Fibroblast of villous mesenchyme (primary cell): ENCODE data around the gene PLXNB3. TPM values are rescaled to one million over a fixed set of nuclear protein-coding genes. Genes with fewer than 3 reads are reported as not detected.
"Not testable (repeated sequence)": the region's sequence is repeated elsewhere in the genome, so short reads cannot be mapped to it uniquely, and the experiment has no call there.

Source experiments
- DNase-seq: peaks from one replicate; pipeline ENCODE4 v3.0.0-alpha.2; 2010; ENCODE audit warnings: low read depth
- H3K4me3 ChIP-seq: 2 replicates; pipeline ENCODE4 v1.5.1; 2011; ENCODE audit warnings: low read depth, mild to moderate bottlenecking, low read length
- total RNA-seq: library from RNA; depleted of rRNA; stranded (reverse); fragments of >200 nt; gene quantifications from 2 replicates; pipeline ENCODE4 v1.2.3, GENCODE V29; 2012
- TF ChIP-seq, protein P1 (sequence below): IDR thresholded peaks from 2 replicates; pipeline ENCODE4 v1.5.1; 2012; ENCODE audit warnings: low read depth, mild to moderate bottlenecking, low read length; ENCODE audit not compliant: insufficient read depth

The PLXNB3 gene
- total RNA-seq, 1 donor = 3.0 TPM

DNA sequence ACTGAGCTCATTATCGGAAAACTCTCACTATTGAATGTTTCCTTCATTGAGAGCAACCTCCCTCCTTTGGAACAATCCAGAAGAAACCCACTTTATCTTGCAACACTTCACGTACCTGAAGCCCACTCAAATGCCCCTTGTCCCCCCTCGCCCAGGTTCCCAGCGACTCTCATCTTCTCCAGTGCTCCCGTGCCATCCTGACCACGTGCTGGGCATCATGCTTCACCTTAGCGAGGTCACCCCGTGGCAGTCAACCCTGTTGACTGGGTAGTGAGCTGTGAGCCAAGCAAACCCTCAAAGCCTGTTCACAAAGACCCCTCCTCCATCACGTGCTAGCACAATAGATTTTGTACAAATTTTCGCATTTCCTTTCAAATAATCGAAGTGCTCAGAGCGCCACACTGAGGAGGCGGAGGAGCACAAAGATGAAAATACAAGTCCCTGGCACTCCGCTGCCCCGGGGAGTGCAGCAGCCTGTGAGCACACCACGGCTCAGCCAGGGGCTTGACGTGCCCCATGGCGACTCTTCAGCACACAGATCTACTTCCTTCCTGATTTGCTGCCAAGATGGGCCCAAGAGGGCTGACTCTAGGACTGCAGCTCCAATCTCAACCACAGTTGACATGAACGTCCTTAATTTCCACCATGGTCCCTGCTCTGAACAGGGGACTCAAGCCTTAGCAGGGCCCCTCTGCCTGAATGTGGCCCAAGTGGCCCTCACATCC lies 50.7 kb downstream of the PLXNB3 start:
- no peak overlapping the region for H3K4me3 ChIP-seq
- no peak for DNase-seq
- TF ChIP-seq, protein P1, sequence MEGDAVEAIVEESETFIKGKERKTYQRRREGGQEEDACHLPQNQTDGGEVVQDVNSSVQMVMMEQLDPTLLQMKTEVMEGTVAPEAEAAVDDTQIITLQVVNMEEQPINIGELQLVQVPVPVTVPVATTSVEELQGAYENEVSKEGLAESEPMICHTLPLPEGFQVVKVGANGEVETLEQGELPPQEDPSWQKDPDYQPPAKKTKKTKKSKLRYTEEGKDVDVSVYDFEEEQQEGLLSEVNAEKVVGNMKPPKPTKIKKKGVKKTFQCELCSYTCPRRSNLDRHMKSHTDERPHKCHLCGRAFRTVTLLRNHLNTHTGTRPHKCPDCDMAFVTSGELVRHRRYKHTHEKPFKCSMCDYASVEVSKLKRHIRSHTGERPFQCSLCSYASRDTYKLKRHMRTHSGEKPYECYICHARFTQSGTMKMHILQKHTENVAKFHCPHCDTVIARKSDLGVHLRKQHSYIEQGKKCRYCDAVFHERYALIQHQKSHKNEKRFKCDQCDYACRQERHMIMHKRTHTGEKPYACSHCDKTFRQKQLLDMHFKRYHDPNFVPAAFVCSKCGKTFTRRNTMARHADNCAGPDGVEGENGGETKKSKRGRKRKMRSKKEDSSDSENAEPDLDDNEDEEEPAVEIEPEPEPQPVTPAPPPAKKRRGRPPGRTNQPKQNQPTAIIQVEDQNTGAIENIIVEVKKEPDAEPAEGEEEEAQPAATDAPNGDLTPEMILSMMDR = no peak

- no peak overlapping the region for H3K4me3 ChIP-seq
- DNase-seq = no peak
- TF ChIP-seq, protein P1 = no peak
These were observed 53.0 kb downstream of the PLXNB3 start for GRCh38 chrX:153816831-153817690.

- H3K4me3 ChIP-seq, DNase-seq: not testable (repeated sequence)
These were observed 54.0 kb downstream of the PLXNB3 start for GRCh38 chrX:153818064-153818463.

DNA sequence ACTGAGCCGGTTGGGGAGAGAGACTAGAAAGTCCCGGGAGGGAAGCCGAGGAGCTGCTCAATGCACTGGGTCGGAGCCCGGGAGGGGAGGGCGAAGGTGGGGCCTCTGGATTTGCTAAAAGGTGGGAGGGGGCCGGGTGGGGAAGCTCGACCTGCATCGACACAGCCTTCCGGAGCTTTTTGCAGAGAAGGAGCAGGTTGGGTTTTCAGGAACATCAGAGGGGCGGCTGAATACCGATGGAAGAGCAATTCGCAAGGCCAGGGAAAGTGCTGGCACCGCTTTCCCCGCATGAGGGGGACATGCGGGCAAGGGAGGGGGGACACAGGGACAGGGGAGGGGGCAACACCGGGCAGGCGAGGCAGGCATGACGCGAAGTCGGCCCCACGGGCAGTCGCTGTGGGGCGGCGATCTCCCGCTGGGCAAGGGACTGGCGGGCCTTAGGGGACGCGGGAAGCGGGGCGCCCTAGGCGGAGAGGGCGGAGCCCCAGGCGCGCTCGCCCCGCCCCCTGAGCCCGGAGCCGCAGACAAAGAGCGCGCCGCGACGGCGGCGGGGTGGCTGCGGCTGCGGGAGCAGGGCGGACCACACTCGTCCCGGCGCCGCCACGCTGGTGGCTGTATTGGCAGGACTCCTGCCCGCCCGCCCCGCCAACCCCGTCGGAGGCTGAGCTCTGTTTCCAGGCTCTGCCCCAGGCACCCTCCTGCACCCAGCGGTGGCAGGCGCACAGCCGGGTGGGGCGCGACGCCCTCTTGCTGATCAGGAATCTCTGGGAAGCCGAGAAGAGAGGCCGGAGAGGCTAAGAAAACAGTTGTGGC lies 54.7 kb downstream of the PLXNB3 start:
- peak; percentile 2 for DNase-seq
- TF ChIP-seq, protein P1 = no peak

DNA sequence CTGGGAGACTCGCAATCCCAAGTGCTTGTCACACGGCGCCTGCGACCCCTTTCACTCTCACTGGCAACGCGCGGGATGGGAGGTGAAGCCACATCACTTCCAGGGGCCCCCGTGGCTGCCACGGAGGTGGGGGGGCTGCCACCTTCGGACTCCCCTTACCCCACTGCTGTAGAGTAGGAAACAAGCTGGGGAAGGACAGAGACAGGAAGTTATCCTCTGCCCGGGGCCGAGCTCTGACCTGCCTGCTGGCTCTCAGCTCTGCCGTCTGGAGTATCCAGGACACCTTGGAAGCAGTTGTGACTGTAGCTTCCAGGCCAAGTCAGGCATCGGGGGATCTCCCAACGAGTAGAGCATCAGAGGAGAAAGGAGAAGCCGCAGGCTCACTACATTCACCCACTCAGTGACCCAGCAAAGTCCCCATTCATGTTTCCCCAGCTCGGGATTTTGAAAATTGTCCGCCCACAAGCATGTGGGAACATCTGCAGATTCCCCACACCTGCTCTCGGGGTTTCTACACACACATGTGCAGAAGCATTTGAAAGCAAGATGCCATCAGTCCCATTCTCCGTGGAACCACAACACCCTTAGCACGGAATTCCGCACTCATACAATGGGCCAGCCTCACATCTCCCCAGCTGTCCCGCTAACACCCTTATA lies 55.5 kb downstream of the PLXNB3 start:
- no peak for DNase-seq
- peak overlapping the region; percentile 35 for H3K4me3 ChIP-seq
- TF ChIP-seq, protein P1 = no peak

More for the DNA sequence above, 54.7 kb downstream of the PLXNB3 start:
- H3K4me3 ChIP-seq = peak overlapping the region; percentile 35

DNA sequence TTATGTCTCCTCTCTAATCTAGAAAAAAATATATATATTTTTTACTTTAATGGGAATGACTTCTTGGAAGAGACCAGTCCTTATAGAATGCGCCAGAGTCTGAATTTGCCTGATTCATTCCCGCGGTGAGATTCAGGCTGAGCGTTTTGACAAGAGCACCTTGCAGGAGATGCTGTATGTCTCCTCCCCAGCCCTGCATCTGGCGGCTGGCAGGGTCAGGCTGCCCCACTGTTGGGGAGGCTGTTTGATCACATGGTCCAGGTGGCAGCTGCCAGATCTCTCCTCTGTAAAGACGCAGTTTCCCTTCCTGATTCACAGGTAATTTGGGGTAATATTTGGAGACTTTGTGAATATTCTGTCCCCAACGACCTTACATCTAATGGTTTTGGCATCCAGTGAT lies 56.6 kb downstream of the PLXNB3 start:
- H3K4me3 ChIP-seq = no peak overlapping the region
- TF ChIP-seq, protein P1 = no peak
- no peak for DNase-seq

DNA sequence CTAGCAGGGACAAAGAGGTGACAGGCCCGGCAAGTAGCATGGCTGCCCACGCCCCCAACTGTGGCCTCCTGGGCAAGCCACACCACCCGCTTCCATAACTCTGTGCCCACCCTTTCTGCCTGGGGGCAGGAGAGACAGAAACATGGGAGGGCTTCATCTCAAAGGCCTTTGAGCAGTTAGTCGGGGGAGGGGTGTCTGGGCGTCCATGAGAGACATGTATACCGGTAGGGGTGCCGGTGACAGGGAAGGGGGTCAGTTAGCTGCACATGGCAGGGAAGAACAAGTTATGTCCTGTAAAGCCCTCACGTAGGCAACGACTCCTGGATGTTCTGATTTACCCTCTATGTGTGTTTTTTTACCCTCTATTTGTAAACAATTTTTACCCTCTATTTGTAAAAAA lies 57.0 kb downstream of the PLXNB3 start:
- H3K4me3 ChIP-seq = no peak overlapping the region
- TF ChIP-seq, protein P1 = no peak
- DNase-seq = no peak
